ENCODE data around the gene CPN2. TPM values are rescaled to one million over a fixed set of nuclear protein-coding genes. Genes with fewer than 3 reads are reported as not detected.

The CPN2 gene
- total RNA-seq, 1 experiment from 2014 or later: 0.08 TPM

GRCh38 chr3:194294895-194295214, 56.3 kb downstream of the CPN2 start:
- Histone ChIP-seq H3K27me3 (ENCODE audit: control insufficient read depth, insufficient read depth, low read length) (no peaks in the 10 kb centered on the region), H3K4me3 (ENCODE audit: low read depth in 2 of 2, low read length in 2 of 2) (no peak overlapping the region), H3K36me3 (ENCODE audit: control insufficient read depth, insufficient read depth, low read length) (no peaks in the 10 kb centered on the region), H3K4me1 (ENCODE audit: control insufficient read depth, insufficient read depth, low read length) (peaks cover 7% of the 10 kb centered on the region), H3K27ac (ENCODE audit: low read length) (0 out of 2 replicates have a peak overlapping the region, but pooled peaks have one; percentile 4), H3K9me3 (ENCODE audit: control insufficient read depth, insufficient read depth, low read depth, low read length) (no peaks in the 10 kb centered on the region)
- no peak for TF ChIP-seq REST (IDR thresholded peaks at IDR 0.05; ENCODE audit: insufficient read depth in 1 of 2, low read depth in 2 of 2, low read length in 1 of 2)
- TF ChIP-seq TCF7L2 (IDR thresholded peaks at IDR 0.05; ENCODE audit: low read depth, low read length): no peak
- no peak for TF ChIP-seq SIN3A (IDR thresholded peaks at IDR 0.05; ENCODE audit: borderline replicate concordance, insufficient read depth, low read depth, low read length)
- in situ Hi-C loops (cut with HindIII; ENCODE audit: low pct_unique_long_range_greater_than_20kb, low sequenced_read_pairs) (no loop called here), intact Hi-C loops (cut with micrococcal nuclease; ENCODE audit: unreplicated experiment) (no loop called here)
- ATAC-seq (no peak), DNase-seq (ENCODE audit: low read depth, low spot score) (no peak)
- ChIA-PET CTCF (interaction anchor here (0.8 kb wide), 1 partner anchor 123 kb away, joined by 4 read pairs; no protein-coding TSS in a partner anchor), POLR2A (interaction anchor here (0.7 kb wide), 1 partner anchor 16 kb away, joined by 3 read pairs; no protein-coding TSS in a partner anchor)
- no TSS peak for BruUV-seq (replicated peaks)

GRCh38 chr3:194294199-194294894, 56.8 kb downstream of the CPN2 start:
- no peaks in the 10 kb centered on the region for H3K9me3 ChIP-seq (ENCODE audit: control insufficient read depth, insufficient read depth, low read depth, low read length)
- H3K27ac ChIP-seq (ENCODE audit: low read length): 0 out of 2 replicates have a peak overlapping the region, but pooled peaks have one; percentile 4
- ATAC-seq (0 out of 2 replicates have a peak, but pooled peaks have one; percentile 27), DNase-seq (ENCODE audit: low read depth, low spot score) (no peak)
- in situ Hi-C loops (cut with HindIII; ENCODE audit: low pct_unique_long_range_greater_than_20kb, low sequenced_read_pairs): no loop called here
- H3K36me3 ChIP-seq (ENCODE audit: control insufficient read depth, insufficient read depth, low read length): no peaks in the 10 kb centered on the region
- H3K4me3 ChIP-seq (ENCODE audit: low read depth in 2 of 2, low read length in 2 of 2): no peak overlapping the region
- no TSS peak for BruUV-seq (replicated peaks)
- peaks cover 7% of the 10 kb centered on the region for H3K4me1 ChIP-seq (ENCODE audit: control insufficient read depth, insufficient read depth, low read length)
- TF ChIP-seq REST (IDR thresholded peaks at IDR 0.05; ENCODE audit: insufficient read depth in 1 of 2, low read depth in 2 of 2, low read length in 1 of 2): no peak
- TF ChIP-seq SIN3A (IDR thresholded peaks at IDR 0.05; ENCODE audit: borderline replicate concordance, insufficient read depth, low read depth, low read length): no peak
- TF ChIP-seq POLR2AphosphoS5 (IDR thresholded peaks at IDR 0.05; ENCODE audit: low read depth, low read length): no peak
- ChIA-PET POLR2A (interaction anchor here (0.7 kb wide), 2 partner anchors 16 to 159 kb away, joined by 3 read pairs; no protein-coding TSS in a partner anchor), CTCF (interaction anchor here (0.8 kb wide), 1 partner anchor 123 kb away, joined by 4 read pairs; no protein-coding TSS in a partner anchor)
- no peaks in the 10 kb centered on the region for H3K27me3 ChIP-seq (ENCODE audit: control insufficient read depth, insufficient read depth, low read length)
- intact Hi-C loops (cut with micrococcal nuclease; ENCODE audit: unreplicated experiment): no loop called here

Measured in Panc1 (cell line).